ENCODE measurements around the gene ABCB1. TPM values are rescaled to one million over a fixed set of nuclear protein-coding genes. Genes with fewer than 3 reads are reported as not detected.

Gene ABCB1
- total and polyA plus RNA-seq, 10 of the 15 experiments (the other 5 are each of a cell fraction or from before 2014, with no cell fraction given), result 0.40 to 13.9 (median 1.9) TPM

DNA sequence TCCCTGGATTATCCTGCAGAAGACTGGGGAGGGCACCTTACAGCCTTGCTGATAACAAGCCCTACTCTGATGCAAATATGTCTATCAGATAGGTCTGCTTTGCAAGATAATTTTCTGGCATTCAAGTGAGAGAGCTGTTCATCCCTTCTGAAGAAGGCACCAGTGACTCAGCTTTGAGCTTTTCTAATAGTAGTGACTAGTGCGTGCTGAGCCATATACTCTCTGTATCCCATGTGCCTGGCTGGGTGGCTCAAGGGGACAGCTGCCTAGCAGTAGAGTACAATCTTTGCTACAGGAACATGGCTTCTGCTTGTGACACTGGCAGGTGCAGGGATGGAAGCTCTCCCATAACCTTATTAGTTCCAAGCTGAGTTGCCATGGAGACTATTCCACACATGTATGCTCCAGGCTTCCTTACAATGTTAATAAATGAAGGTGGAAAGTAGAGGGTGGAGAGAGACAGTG is 90.2 kb downstream of the ABCB1 start:
- no peaks in the 10 kb centered on the region for H3K36me3 ChIP-seq (ENCODE audit: control insufficient read depth in 2 of 2, insufficient read depth in 2 of 2, low read length in 1 of 2)
- H3K9me3 ChIP-seq (replicated peaks; ENCODE audit: control insufficient read depth, insufficient read depth, low read length), result no peaks in the 10 kb centered on the region
- no peak overlapping the region for H3K4me3 ChIP-seq
- H3K4me1 ChIP-seq (ENCODE audit: control insufficient read depth, insufficient read depth, low read length), result no peaks in the 10 kb centered on the region
- TF ChIP-seq MEF2A (IDR thresholded peaks at IDR 0.05; ENCODE audit: insufficient read depth, low read depth, low read length) (no peak), MTA3 (IDR thresholded peaks at IDR 0.05; ENCODE audit: borderline replicate concordance, low read length) (no peak), SIX5 (IDR thresholded peaks at IDR 0.05; ENCODE audit: low read depth, low read length, severe bottlenecking) (no peak), IRF4 (IDR thresholded peaks at IDR 0.05; ENCODE audit: low read depth, low read length) (no peak), KAT2A (conservative IDR thresholded peaks at IDR 0.05; ENCODE audit: control insufficient read depth, low read depth, low read length) (no peak), NR2F1 (conservative IDR thresholded peaks at IDR 0.05) (no peak), POLR2AphosphoS5 (IDR thresholded peaks at IDR 0.05; ENCODE audit: low read length) (no peak), HDAC2 (IDR thresholded peaks at IDR 0.05) (no peak)
- TF ChIP-seq, protein P1, sequence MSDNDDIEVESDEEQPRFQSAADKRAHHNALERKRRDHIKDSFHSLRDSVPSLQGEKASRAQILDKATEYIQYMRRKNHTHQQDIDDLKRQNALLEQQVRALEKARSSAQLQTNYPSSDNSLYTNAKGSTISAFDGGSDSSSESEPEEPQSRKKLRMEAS (IDR thresholded peaks at IDR 0.05; ENCODE audit: low read depth, low read length), result no peak
- TF ChIP-seq, protein P2, sequence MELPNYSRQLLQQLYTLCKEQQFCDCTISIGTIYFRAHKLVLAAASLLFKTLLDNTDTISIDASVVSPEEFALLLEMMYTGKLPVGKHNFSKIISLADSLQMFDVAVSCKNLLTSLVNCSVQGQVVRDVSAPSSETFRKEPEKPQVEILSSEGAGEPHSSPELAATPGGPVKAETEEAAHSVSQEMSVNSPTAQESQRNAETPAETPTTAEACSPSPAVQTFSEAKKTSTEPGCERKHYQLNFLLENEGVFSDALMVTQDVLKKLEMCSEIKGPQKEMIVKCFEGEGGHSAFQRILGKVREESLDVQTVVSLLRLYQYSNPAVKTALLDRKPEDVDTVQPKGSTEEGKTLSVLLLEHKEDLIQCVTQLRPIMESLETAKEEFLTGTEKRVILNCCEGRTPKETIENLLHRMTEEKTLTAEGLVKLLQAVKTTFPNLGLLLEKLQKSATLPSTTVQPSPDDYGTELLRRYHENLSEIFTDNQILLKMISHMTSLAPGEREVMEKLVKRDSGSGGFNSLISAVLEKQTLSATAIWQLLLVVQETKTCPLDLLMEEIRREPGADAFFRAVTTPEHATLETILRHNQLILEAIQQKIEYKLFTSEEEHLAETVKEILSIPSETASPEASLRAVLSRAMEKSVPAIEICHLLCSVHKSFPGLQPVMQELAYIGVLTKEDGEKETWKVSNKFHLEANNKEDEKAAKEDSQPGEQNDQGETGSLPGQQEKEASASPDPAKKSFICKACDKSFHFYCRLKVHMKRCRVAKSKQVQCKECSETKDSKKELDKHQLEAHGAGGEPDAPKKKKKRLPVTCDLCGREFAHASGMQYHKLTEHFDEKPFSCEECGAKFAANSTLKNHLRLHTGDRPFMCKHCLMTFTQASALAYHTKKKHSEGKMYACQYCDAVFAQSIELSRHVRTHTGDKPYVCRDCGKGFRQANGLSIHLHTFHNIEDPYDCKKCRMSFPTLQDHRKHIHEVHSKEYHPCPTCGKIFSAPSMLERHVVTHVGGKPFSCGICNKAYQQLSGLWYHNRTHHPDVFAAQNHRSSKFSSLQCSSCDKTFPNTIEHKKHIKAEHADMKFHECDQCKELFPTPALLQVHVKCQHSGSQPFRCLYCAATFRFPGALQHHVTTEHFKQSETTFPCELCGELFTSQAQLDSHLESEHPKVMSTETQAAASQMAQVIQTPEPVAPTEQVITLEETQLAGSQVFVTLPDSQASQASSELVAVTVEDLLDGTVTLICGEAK (IDR thresholded peaks at IDR 0.05; ENCODE audit: borderline replicate concordance), result no peak
- TF ChIP-seq, protein P3, sequence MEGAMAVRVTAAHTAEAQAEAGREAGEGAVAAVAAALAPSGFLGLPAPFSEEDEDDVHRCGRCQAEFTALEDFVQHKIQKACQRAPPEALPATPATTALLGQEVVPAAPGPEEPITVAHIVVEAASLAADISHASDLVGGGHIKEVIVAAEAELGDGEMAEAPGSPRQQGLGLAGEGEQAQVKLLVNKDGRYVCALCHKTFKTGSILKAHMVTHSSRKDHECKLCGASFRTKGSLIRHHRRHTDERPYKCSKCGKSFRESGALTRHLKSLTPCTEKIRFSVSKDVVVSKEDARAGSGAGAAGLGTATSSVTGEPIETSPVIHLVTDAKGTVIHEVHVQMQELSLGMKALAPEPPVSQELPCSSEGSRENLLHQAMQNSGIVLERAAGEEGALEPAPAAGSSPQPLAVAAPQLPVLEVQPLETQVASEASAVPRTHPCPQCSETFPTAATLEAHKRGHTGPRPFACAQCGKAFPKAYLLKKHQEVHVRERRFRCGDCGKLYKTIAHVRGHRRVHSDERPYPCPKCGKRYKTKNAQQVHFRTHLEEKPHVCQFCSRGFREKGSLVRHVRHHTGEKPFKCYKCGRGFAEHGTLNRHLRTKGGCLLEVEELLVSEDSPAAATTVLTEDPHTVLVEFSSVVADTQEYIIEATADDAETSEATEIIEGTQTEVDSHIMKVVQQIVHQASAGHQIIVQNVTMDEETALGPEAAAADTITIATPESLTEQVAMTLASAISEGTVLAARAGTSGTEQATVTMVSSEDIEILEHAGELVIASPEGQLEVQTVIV (IDR thresholded peaks at IDR 0.05; ENCODE audit: borderline replicate concordance, partially characterized antibody), result no peak
- in situ Hi-C loops (cut with MboI) (no loop called here), intact Hi-C loops (cut with micrococcal nuclease; ENCODE audit: unreplicated experiment) (no loop called here)
- no peak overlapping the region for H2AFZ ChIP-seq (ENCODE audit: control insufficient read depth, low read depth, low read length)
- H4K20me1 ChIP-seq (ENCODE audit: control insufficient read depth, insufficient read depth), result no peaks in the 10 kb centered on the region
- POLR2A ChIA-PET, result no interaction called here
- RAD21 ChIA-PET (ENCODE audit: unreplicated experiment), result interaction anchor here (3.4 kb wide), 1 partner anchor 89 kb away, joined by 10 read pairs; the partner anchor contains the start of gene ABCB1
- BruUV-seq (replicated peaks), result no TSS peak
- H3K27ac ChIP-seq (ENCODE audit: control insufficient read depth, insufficient read depth), result no peak overlapping the region
- FAIRE-seq (no peak), ATAC-seq (no peak), DNase-seq (ENCODE audit: low read depth, low spot score) (no peak)
- no peaks in the 10 kb centered on the region for H3K79me2 ChIP-seq (ENCODE audit: control insufficient read depth, insufficient read depth, low read length)
- H3K4me2 ChIP-seq (ENCODE audit: control insufficient read depth, insufficient read depth), result no peak overlapping the region
- WGBS (ENCODE audit: insufficient coverage, insufficient replicate concordance, low lambda C conversion rate, missing lambda C conversion rate), result 93% methylated on average over 1 of the region's 1 CpG
- H3K9ac ChIP-seq (ENCODE audit: control insufficient read depth, insufficient read depth, low read length), result no peak overlapping the region
- SMC1A ChIA-PET (ENCODE audit: uncharacterized antibody, unreplicated experiment), result no interaction called here
- CTCF ChIA-PET, result interaction anchor here (1.1 kb wide), 1 partner anchor 95 kb away, joined by 3 read pairs; no protein-coding TSS in a partner anchor
- H3K27me3 ChIP-seq (replicated peaks in 1 of 2; ENCODE audit: control insufficient read depth in 2 of 2, insufficient read depth in 2 of 2, low read length in 1 of 2), result no peaks in the 10 kb centered on the region

Data from GM12878 (cell line).